HepG2 (cell line): ENCODE data around the gene SHISA9. TPM values are rescaled to one million over a fixed set of nuclear protein-coding genes. Genes with fewer than 3 reads are reported as not detected.

Source experiments
- ATAC-seq: fragments of 200-7000 bp; cut with Tn5 transposase; 3 replicates; pipeline ENCODE4 v1.9.1; 2020; ENCODE audit warnings: mild to moderate bottlenecking, moderate library complexity
- BruUV-seq: library from RNA; stranded (reverse); fragments of 400-500 nt; replicated peaks from 2 replicates; lab custom pipeline; 2021; lab: Mats Ljungman, UMichigan
- CTCF ChIA-PET: fragments of 300-600 bp; formaldehyde crosslinking; extraction: SDS; loops from one replicate; lab custom pipeline; 2021; ENCODE audit warnings: low total read pairs, inconsistent platforms, low intra/inter-chr PET ratio; lab: Yijun Ruan, JAX
- POLR2A ChIA-PET: fragments of 350-600 bp; sonication (Branson Sonifier 250); formaldehyde crosslinking; loops from one replicate; lab custom pipeline; 2020; ENCODE audit warnings: antibody characterized with exemption, inconsistent platforms; lab: Yijun Ruan, JAX
- DNase-seq: peaks from one replicate; pipeline ENCODE4 v3.0.0-alpha.2; 2015; ENCODE audit warnings: low spot score
- FAIRE-seq: peaks from 3 replicates; lab custom pipeline; 2011; peaks lifted over from hg19 to GRCh38; lab: Jason Lieb, UNC
- H2AFZ ChIP-seq: one replicate; pipeline ENCODE4 v1.6.1; 2011; ENCODE audit warnings: low read length, inconsistent platforms
- H3K27ac ChIP-seq: fragments of 300-600 bp; 3 replicates; pipeline ENCODE4 v1.8.0; 2011; ENCODE audit warnings: mixed run types, mild to moderate bottlenecking, mixed read lengths, low read length, inconsistent platforms; ENCODE audit not compliant: insufficient read depth; ENCODE audit errors: extremely low read length
- H3K27me3 ChIP-seq, 2 experiments: fragments of 200-600 bp in 1 of 2; 2 replicates in 1 of 2; 3 replicates in 1 of 2; pipeline versions ENCODE4 v1.6.0 to v1.8.0; 2011; ENCODE audit warnings: low read length in 2 of 2, mild to moderate bottlenecking in 2 of 2, moderate library complexity in 2 of 2, inconsistent platforms in 1 of 2; ENCODE audit not compliant: insufficient read depth in 2 of 2, control insufficient read depth in 1 of 2
- H3K36me3 ChIP-seq, 2 experiments: fragments of 200-600 bp in 1 of 2; replicated peaks in 1 of 2; 2 replicates in 1 of 2; 3 replicates in 1 of 2; pipeline versions ENCODE4 v1.5.1 to v1.8.0; 2011; ENCODE audit warnings: low read length in 2 of 2, inconsistent platforms in 1 of 2; ENCODE audit not compliant: insufficient read depth in 2 of 2, control insufficient read depth in 1 of 2
- H3K4me1 ChIP-seq: 2 replicates; pipeline ENCODE4 v1.5.1; 2012; ENCODE audit warnings: low read length, inconsistent platforms; ENCODE audit not compliant: insufficient read depth
- H3K4me2 ChIP-seq: 2 replicates; pipeline ENCODE4 v1.6.0; 2011; ENCODE audit warnings: low read depth, low read length, inconsistent platforms
- H3K4me3 ChIP-seq, 3 experiments: fragments of 200-600 bp in 1 of 3; sonication (generic), shearing (Covaris generic) in 1 of 3; replicated peaks in 1 of 3; 2 replicates each; pipeline ENCODE4 v1.5.1; 2011 to 2016; ENCODE audit warnings: low read length in 3 of 3, inconsistent platforms in 2 of 3, low read depth in 2 of 3, mild to moderate bottlenecking in 2 of 3, control low read depth in 1 of 3, mixed read lengths in 1 of 3; ENCODE audit not compliant: insufficient read depth in 1 of 3
- H3K79me2 ChIP-seq: one replicate; pipeline ENCODE4 v1.6.1; 2011; ENCODE audit warnings: low read length, inconsistent platforms; ENCODE audit not compliant: insufficient read depth
- H3K9ac ChIP-seq: 2 replicates; pipeline ENCODE4 v1.6.0; 2011; ENCODE audit warnings: mild to moderate bottlenecking, low read depth, low read length, inconsistent platforms; ENCODE audit not compliant: insufficient read depth
- H3K9me3 ChIP-seq: 2 replicates; pipeline ENCODE4 v1.5.1; 2012; ENCODE audit warnings: mild to moderate bottlenecking, low read length
- H4K20me1 ChIP-seq: 2 replicates; pipeline ENCODE4 v1.6.0; 2011; ENCODE audit warnings: inconsistent platforms, mild to moderate bottlenecking, low read length, moderate library complexity; ENCODE audit not compliant: insufficient read depth
- ESRRA ChIP-seq: sonication (generic); formaldehyde crosslinking; IDR thresholded peaks from 2 replicates; pipeline ENCODE4 v1.5.1; 2020; ENCODE audit warnings: mild to moderate bottlenecking, low read depth, missing genetic modification reagents
- GABPA ChIP-seq, 2 experiments: IDR thresholded peaks; 2 replicates each; pipeline ENCODE4 v1.6.1; 2011 to 2016; ENCODE audit warnings: low read depth in 2 of 2, low read length in 1 of 2, missing biosample characterization in 1 of 2, missing genetic modification characterization in 1 of 2
- NFYC ChIP-seq: IDR thresholded peaks from 2 replicates; pipeline ENCODE4 v1.6.1; 2016; ENCODE audit warnings: missing genetic modification reagents, missing compliant biosample characterization
- PCBP2 ChIP-seq: fragments of 200-400 bp; formaldehyde crosslinking; optimal IDR thresholded peaks from 2 replicates; pipeline ENCODE3; 2018; ENCODE audit warnings: low read length, low read depth; ENCODE audit not compliant: poor library complexity, severe bottlenecking
- SMC3 ChIP-seq: IDR thresholded peaks from 2 replicates; pipeline ENCODE4 v1.6.1; 2011; ENCODE audit warnings: low read length, improper control_type of control experiment
- WGBS: methylation state at CpG from one replicate; pipeline ENCODE4 v1.1.6; 2017; ENCODE audit warnings: low lambda C conversion rate; 5-methylcytosine and 5-hydroxymethylcytosine counted together
- in situ Hi-C: cut with HindIII; loops from 2 replicates; pipeline ENCODE4 v1.10.0; 2017; ENCODE audit warnings: low pct_unique_long_range_greater_than_20kb; ENCODE audit not compliant: extremely low pct_ligation_motif_present
- intact Hi-C: fragments of 100-400 bp; cut with micrococcal nuclease; formaldehyde crosslinking; loops from one replicate; pipeline ENCODE4 v1.10.0; 2022; ENCODE audit not compliant: unreplicated experiment
- polyA plus RNA-seq, 8 experiments: library from polyadenylated mRNA; depleted of rRNA in 3 of 8; stranded (reverse) in 7 of 8; unstranded in 1 of 8; fragments of >200 nt; fragmentation: Illumina TruSeq in 4 of 8; extraction: Trizol in 4 of 8; gene quantifications; 2 replicates each; pipeline versions ENCODE4 v1.2.1 to v1.2.3, GENCODE V29; 2011 to 2016; ENCODE audit warnings: low read depth in 4 of 8, missing spikeins in 1 of 8, mixed read lengths in 1 of 8; ENCODE audit not compliant: insufficient read depth in 1 of 8
- total RNA-seq, 5 experiments: library from RNA; depleted of rRNA; stranded (reverse); fragments of >200 nt; fragmentation: Illumina TruSeq; extraction: Trizol; gene quantifications; 2 replicates each; pipeline ENCODE4 v1.2.3, GENCODE V29; 2016; ENCODE audit warnings: low read depth in 1 of 5
- TF ChIP-seq, protein P1 (sequence below): sonication (generic); formaldehyde crosslinking; IDR thresholded peaks from 2 replicates; pipeline ENCODE4 v1.8.0; 2023; ENCODE audit warnings: mild to moderate bottlenecking, missing genetic modification reagents
- TF ChIP-seq, protein P2 (sequence below): IDR thresholded peaks from 2 replicates; pipeline ENCODE4 v1.6.1; 2018; ENCODE audit warnings: missing genetic modification reagents, mild to moderate bottlenecking, missing compliant biosample characterization

Gene SHISA9
- total and polyA plus RNA-seq, 2 of the 13 experiments (the other 11 are each of a cell fraction or from before 2014, with no cell fraction given), result 0.01 TPM; not detected in 1

DNA sequence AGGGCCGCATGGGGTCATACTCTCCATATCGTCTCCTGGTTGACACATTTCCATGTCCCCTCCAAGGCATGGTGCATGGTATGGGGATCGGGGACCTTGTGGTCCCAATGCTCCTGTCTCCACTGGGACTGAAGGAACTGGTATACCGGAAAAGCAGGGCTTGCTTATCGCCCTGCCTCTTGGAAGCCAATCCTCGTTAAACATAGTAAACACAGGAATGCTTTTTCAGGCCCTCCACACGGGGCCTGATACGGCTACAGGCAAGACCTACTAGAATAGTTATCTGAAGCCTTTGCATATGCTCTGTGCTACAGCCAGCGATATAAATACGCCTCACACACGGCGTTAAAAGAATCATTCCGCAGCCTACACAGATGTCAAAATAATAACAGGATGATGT lies 159.5 kb downstream of the SHISA9 start (continued):
- TF ChIP-seq, protein P1, sequence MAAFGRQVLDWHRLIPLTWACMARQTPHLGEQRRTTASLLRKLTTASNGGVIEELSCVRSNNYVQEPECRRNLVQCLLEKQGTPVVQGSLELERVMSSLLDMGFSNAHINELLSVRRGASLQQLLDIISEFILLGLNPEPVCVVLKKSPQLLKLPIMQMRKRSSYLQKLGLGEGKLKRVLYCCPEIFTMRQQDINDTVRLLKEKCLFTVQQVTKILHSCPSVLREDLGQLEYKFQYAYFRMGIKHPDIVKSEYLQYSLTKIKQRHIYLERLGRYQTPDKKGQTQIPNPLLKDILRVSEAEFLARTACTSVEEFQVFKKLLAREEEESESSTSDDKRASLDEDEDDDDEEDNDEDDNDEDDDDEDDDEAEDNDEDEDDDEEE, result no peak
- TF ChIP-seq NFYC (CRISPR knock-in tag) (no peak), SMC3 (no peak)
- TF ChIP-seq, all 625 proteins: peak for 0

DNA sequence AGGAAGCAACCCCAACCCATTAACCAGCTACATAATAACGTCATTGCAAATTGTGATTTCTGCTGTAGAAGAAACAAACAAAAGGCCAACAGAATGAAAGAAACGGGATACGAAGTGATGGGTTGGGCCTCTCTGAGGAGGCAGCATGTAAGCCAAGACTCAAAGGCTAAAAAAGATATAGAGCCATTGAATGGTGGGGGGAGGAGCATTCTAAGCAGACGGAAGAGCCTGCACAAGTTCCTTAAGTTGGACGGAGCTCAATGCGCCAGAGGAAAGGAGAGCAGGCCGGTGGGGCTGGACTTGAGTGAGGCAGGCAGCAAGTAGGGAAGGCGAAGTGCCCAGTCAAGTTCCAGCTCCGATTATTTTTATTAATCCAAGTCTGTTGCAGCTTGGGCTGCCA lies 160.3 kb downstream of the SHISA9 start:
- no TSS peak for BruUV-seq
- Histone ChIP-seq H4K20me1 (no peaks in the 10 kb centered on the region), H3K27ac (no peak overlapping the region), H3K4me1 (no peaks in the 10 kb centered on the region), H2AFZ (no peak overlapping the region), H3K79me2 (no peaks in the 10 kb centered on the region), H3K9ac (no peak overlapping the region), H3K4me2 (no peak overlapping the region), H3K4me3 (no peak overlapping the region), H3K27me3 (no peaks in the 10 kb centered on the region), H3K36me3 (no peaks in the 10 kb centered on the region), H3K9me3 (no peaks in the 10 kb centered on the region)
- no peak for TF ChIP-seq PCBP2
- no peak for TF ChIP-seq GABPA (IDR thresholded peaks at IDR 0.05; ENCODE audit: low read depth, low read length)
- no peak for TF ChIP-seq GABPA (CRISPR knock-in tag; IDR thresholded peaks at IDR 0.05; ENCODE audit: low read depth)
- no peak for TF ChIP-seq ESRRA
- TF ChIP-seq, protein P2, sequence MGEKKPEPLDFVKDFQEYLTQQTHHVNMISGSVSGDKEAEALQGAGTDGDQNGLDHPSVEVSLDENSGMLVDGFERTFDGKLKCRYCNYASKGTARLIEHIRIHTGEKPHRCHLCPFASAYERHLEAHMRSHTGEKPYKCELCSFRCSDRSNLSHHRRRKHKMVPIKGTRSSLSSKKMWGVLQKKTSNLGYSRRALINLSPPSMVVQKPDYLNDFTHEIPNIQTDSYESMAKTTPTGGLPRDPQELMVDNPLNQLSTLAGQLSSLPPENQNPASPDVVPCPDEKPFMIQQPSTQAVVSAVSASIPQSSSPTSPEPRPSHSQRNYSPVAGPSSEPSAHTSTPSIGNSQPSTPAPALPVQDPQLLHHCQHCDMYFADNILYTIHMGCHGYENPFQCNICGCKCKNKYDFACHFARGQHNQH (CRISPR knock-in tag), result no peak
- CTCF ChIA-PET, result no interaction called here
- intact Hi-C loops, result no loop called here
- DNase-seq (no peak), ATAC-seq (no peak), FAIRE-seq (no peak)
- in situ Hi-C loops, result no loop called here
- POLR2A ChIA-PET, result no interaction called here
- 52% methylated on average over 9 of the region's 9 CpGs for WGBS
